Liver (tissue), 9 donors: ENCODE data around the gene ZBTB7A. TPM values are rescaled to one million over a fixed set of nuclear protein-coding genes. Genes with fewer than 3 reads are reported as not detected.

Experiments used
- DNase-seq: peaks from one replicate; pipeline ENCODE4 v3.0.0-alpha.2; 2017; ENCODE audit warnings: low spot score
- H3K27ac ChIP-seq, 2 donors: one replicate each; pipeline ENCODE4 v1.7.0; 2013; ENCODE audit warnings: inconsistent platforms in 2 of 2, low read length in 2 of 2, control low read depth in 1 of 2, low read depth in 1 of 2, mild to moderate bottlenecking in 1 of 2
- H3K27me3 ChIP-seq, 4 donors: one replicate each; pipeline versions ENCODE4 v1.6.1 to v1.7.0; 2013; ENCODE audit warnings: low read length in 3 of 4, inconsistent platforms in 1 of 4, mild to moderate bottlenecking in 1 of 4, moderate library complexity in 1 of 4; ENCODE audit not compliant: control insufficient read depth in 4 of 4, insufficient read depth in 4 of 4
- H3K36me3 ChIP-seq, 4 donors: one replicate each; pipeline versions ENCODE4 v1.6.1 to v1.7.0; 2013; ENCODE audit warnings: low read length in 3 of 4, mild to moderate bottlenecking in 3 of 4, low read depth in 1 of 4, moderate library complexity in 1 of 4; ENCODE audit not compliant: control insufficient read depth in 4 of 4, insufficient read depth in 3 of 4
- H3K4me1 ChIP-seq, 4 donors: one replicate each; pipeline versions ENCODE4 v1.6.1 to v1.7.0; 2013; ENCODE audit warnings: low read length in 3 of 4, mild to moderate bottlenecking in 3 of 4, moderate library complexity in 1 of 4; ENCODE audit not compliant: control insufficient read depth in 4 of 4, insufficient read depth in 4 of 4
- H3K4me3 ChIP-seq, 3 donors: one replicate each; pipeline versions ENCODE4 v1.6.1 to v1.7.0; 2013; ENCODE audit warnings: low read length in 3 of 3, control low read depth in 1 of 3, low read depth in 1 of 3, mild to moderate bottlenecking in 1 of 3
- H3K9ac ChIP-seq, 2 donors: one replicate each; pipeline ENCODE4 v1.7.0; 2013; ENCODE audit warnings: low read length in 2 of 2, mild to moderate bottlenecking in 2 of 2, moderate library complexity in 2 of 2, control low read depth in 1 of 2, low read depth in 1 of 2
- H3K9me3 ChIP-seq, 4 donors: one replicate each; pipeline versions ENCODE4 v1.6.1 to v1.7.0; 2013; ENCODE audit warnings: low read length in 3 of 4; ENCODE audit not compliant: control insufficient read depth in 4 of 4
- EGR1 ChIP-seq, 2 donors: IDR thresholded peaks; 2 replicates each; pipeline ENCODE4 v1.6.1; 2016 to 2018; ENCODE audit warnings: antibody characterized with exemption in 2 of 2, low read depth in 2 of 2
- FOXA2 ChIP-seq: IDR thresholded peaks from 2 replicates; pipeline ENCODE4 v1.6.1; 2016; ENCODE audit warnings: antibody characterized with exemption
- HNF4A ChIP-seq, 2 donors: conservative IDR thresholded peaks; 2 replicates each; pipeline ENCODE4 v1.6.1; 2016; ENCODE audit warnings: antibody characterized with exemption in 2 of 2, mild to moderate bottlenecking in 2 of 2
- HNF4G ChIP-seq: IDR thresholded peaks from 2 replicates; pipeline ENCODE4 v1.6.1; 2016; ENCODE audit warnings: antibody characterized with exemption
- JUND ChIP-seq, 2 donors: IDR thresholded peaks; 2 replicates each; pipeline ENCODE4 v1.6.1; 2016; ENCODE audit warnings: antibody characterized with exemption in 2 of 2
- NR2F2 ChIP-seq: IDR thresholded peaks from 2 replicates; pipeline ENCODE4 v1.6.1; 2016; ENCODE audit warnings: antibody characterized with exemption
- RXRA ChIP-seq, 2 donors: IDR thresholded peaks; 2 replicates each; pipeline ENCODE4 v1.6.1; 2017 to 2018; ENCODE audit warnings: antibody characterized with exemption in 2 of 2, mild to moderate bottlenecking in 1 of 2
- SP1 ChIP-seq: IDR thresholded peaks from 2 replicates; pipeline ENCODE4 v1.6.1; 2018; ENCODE audit warnings: antibody characterized with exemption, mild to moderate bottlenecking
- TAF1 ChIP-seq: conservative IDR thresholded peaks from 2 replicates; pipeline ENCODE4 v1.6.1; 2016; ENCODE audit warnings: antibody characterized with exemption, mild to moderate bottlenecking
- YY1 ChIP-seq: IDR thresholded peaks from 2 replicates; pipeline ENCODE4 v1.6.1; 2016; ENCODE audit warnings: antibody characterized with exemption, mild to moderate bottlenecking
- WGBS: extraction: QIAGEN DNeasy Blood & Tissue Kit; methylation state at CpG from one replicate; pipeline ENCODE4 v1.1.7; 2013; 5-methylcytosine and 5-hydroxymethylcytosine counted together
- polyA plus RNA-seq, 2 donors: library from polyadenylated mRNA; stranded (reverse) in 1 of 2; unstranded in 1 of 2; fragments of 200-250 nt in 1 of 2; fragments of >200 nt in 1 of 2; fragmentation: Nextera tagmentation in 1 of 2; extraction: Ambion mirVana in 1 of 2; gene quantifications; one replicate each; pipeline versions ENCODE4 v1.2.1 to v1.2.3, GENCODE V29; 2013 to 2015
- total RNA-seq, 2 donors: library from RNA; depleted of rRNA; stranded (reverse); fragments of >200 nt; gene quantifications; one replicate each; pipeline ENCODE4 v1.2.3, GENCODE V29; 2014
- TF ChIP-seq, protein P1 (sequence below): IDR thresholded peaks from 2 replicates; pipeline ENCODE4 v1.6.1; 2016; ENCODE audit warnings: antibody characterized with exemption
- TF ChIP-seq, protein P2 (sequence below): IDR thresholded peaks from 2 replicates; pipeline ENCODE4 v1.6.1; 2016; ENCODE audit warnings: antibody characterized with exemption, mild to moderate bottlenecking
- TF ChIP-seq, protein P3 (sequence below): IDR thresholded peaks from 2 replicates; pipeline ENCODE4 v1.6.1; 2016; ENCODE audit warnings: antibody characterized with exemption
- TF ChIP-seq, protein P4 (sequence below): IDR thresholded peaks from 2 replicates; pipeline ENCODE4 v1.6.1; 2016; ENCODE audit warnings: antibody characterized with exemption
- donor health status: healthy.
- donor health status: healthy.
- donor health status: healthy.
- donor health status: healthy.
- donor health status: healthy.

ZBTB7A gene
- total and polyA plus RNA-seq, 4 donors: 2.9 to 28.9 (median 17.6) TPM

DNA sequence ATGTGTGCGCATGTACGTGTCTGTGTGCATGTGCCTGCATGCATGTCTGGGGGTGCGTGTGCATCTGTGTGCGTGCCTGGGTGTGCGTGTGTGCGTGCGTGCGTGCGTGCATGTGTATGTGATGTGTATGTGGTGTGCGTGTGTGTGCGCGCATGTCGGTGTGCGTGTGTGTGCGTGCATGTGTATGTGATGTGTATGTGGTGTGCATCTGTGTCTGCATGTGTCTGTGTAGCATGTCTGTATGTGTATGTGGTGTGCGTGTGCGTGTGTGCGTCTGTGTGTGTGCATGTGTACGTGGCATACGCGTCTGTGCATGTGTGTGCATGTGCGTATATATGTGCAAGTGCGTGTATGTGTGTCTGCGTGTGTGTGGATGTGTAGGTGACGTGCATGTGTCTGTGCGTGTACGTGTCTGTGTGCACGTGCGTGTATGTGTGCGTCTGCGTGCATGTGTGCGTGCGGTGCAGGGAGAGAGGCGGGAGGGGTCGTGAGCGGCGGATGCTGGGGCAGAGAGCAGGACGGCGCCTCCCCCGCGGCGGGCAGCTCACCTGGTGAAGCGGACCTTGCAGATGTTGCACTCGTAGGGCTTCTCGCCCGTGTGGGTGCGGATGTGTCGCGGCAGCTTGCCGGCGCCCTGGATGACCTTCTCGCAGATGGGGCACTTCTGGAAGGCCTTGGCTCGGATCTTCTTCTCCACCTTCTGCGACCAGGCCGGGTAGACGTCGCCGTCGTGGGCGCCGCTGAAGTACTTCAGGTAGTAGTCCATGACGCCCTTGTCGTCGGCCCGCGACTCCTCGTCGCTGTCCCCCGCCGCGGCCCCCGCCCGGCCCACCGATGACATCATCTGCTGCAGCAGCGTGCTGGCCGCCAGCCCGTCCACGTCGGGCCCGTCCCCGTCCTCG, 13.0 kb downstream of the ZBTB7A start:
- TF ChIP-seq SP1: no peak
- Histone ChIP-seq H3K9ac (no peak overlapping the region), H3K36me3 (peaks cover 4 to 21% (median 14%) of the 10 kb centered on the region in 4 donors), H3K27me3 (no peaks in the 10 kb centered on the region), H3K27ac (no peak overlapping the region), H3K4me1 (peaks cover 22 to 50% (median 31%) of the 10 kb centered on the region in 4 donors), H3K4me3 (peak overlapping the region in 2 of 3 donors; percentile 14 to 37), H3K9me3 (no peaks in the 10 kb centered on the region)
- 86% methylated on average over 82 of the region's 82 CpGs for WGBS
- no peak for DNase-seq

DNA sequence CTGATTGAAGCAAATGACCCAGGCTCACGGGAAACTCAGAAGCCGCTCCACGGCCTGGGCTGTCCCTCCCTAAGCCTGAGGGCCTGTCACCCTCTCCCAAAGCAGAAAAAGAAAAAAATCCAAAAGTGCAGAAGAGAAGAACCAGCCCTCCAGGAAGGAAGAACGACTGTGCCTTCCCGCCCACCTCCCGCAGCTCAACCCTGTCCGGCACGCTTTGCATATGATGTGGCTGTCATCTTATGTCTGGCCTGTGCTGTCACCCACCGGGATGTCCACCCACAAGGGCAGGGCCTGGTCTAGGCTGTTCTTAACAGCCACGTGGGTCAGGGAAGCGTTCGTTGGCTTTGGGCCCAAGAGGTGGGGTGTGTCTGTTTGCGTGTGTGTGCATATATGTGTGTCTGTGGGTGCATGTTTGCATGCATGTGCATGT, 13.7 kb downstream of the ZBTB7A start:
- DNase-seq: no peak
- H3K36me3 ChIP-seq: peaks cover 4 to 21% (median 16%) of the 10 kb centered on the region in 4 donors

DNA sequence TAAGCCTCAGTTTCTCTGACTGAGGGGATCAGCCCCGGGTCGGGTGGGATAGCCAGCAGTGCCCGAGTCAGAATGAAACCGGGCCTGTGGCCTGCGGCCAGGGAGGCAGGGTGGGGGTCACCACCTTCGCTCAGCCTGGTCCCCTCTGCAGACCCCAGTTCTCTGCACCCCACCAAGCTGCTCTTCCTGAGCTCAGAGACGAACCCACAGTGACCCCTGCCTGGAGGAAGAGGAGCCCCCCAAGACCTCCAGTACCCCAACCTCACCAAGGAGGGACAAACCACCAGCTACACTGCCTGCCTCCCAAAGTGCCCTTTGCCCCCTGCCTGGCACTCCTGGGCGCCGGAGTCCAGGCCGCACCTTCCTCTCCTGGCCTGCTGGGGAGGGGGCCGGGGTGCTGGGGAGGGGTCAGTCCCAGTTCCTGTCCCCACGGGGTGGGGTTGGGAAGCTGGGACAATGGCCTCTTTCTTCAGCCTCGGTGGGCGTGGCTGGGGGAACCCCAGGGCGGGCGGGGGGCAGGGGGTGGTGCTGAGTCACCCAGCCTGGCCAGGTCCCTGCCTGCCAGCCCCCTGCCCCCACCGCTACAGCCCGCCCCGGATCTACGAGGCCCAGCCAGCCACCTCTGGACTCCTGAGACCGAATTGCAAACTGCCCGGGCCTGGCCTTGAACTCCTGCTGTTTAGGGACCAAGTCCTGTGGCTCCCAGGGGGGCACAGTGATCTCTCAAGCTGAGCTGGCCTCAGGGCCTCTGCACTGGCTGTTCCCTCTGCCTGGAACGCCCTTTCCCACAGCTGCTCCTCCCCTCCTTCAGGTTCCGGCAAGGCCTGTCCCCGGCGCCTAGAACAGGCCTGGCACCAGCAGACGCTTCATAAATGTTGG, 14.3 kb downstream of the ZBTB7A start:
- no peaks in the 10 kb centered on the region for H3K27me3 ChIP-seq
- DNase-seq: no peak
- H3K27ac ChIP-seq: peak overlapping the region; percentile 80 to 87
- no peak for TF ChIP-seq FOXA2
- peak; percentile 60 for TF ChIP-seq HNF4G
- TF ChIP-seq, protein P1, sequence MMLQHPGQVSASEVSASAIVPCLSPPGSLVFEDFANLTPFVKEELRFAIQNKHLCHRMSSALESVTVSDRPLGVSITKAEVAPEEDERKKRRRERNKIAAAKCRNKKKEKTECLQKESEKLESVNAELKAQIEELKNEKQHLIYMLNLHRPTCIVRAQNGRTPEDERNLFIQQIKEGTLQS: peak; percentile 14
- TF ChIP-seq, protein P2, sequence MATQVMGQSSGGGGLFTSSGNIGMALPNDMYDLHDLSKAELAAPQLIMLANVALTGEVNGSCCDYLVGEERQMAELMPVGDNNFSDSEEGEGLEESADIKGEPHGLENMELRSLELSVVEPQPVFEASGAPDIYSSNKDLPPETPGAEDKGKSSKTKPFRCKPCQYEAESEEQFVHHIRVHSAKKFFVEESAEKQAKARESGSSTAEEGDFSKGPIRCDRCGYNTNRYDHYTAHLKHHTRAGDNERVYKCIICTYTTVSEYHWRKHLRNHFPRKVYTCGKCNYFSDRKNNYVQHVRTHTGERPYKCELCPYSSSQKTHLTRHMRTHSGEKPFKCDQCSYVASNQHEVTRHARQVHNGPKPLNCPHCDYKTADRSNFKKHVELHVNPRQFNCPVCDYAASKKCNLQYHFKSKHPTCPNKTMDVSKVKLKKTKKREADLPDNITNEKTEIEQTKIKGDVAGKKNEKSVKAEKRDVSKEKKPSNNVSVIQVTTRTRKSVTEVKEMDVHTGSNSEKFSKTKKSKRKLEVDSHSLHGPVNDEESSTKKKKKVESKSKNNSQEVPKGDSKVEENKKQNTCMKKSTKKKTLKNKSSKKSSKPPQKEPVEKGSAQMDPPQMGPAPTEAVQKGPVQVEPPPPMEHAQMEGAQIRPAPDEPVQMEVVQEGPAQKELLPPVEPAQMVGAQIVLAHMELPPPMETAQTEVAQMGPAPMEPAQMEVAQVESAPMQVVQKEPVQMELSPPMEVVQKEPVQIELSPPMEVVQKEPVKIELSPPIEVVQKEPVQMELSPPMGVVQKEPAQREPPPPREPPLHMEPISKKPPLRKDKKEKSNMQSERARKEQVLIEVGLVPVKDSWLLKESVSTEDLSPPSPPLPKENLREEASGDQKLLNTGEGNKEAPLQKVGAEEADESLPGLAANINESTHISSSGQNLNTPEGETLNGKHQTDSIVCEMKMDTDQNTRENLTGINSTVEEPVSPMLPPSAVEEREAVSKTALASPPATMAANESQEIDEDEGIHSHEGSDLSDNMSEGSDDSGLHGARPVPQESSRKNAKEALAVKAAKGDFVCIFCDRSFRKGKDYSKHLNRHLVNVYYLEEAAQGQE: peak; percentile 53
- peak in 1 of 2 donors; percentile 63 for TF ChIP-seq EGR1 (IDR thresholded peaks at IDR 0.05; ENCODE audit: low read depth in 2 of 2)
- peak in 1 of 2 donors; percentile 62 for TF ChIP-seq JUND (IDR thresholded peaks at IDR 0.05)
- peak; percentile 79 to 93 for TF ChIP-seq RXRA (IDR thresholded peaks at IDR 0.05)
- TF ChIP-seq, protein P3, sequence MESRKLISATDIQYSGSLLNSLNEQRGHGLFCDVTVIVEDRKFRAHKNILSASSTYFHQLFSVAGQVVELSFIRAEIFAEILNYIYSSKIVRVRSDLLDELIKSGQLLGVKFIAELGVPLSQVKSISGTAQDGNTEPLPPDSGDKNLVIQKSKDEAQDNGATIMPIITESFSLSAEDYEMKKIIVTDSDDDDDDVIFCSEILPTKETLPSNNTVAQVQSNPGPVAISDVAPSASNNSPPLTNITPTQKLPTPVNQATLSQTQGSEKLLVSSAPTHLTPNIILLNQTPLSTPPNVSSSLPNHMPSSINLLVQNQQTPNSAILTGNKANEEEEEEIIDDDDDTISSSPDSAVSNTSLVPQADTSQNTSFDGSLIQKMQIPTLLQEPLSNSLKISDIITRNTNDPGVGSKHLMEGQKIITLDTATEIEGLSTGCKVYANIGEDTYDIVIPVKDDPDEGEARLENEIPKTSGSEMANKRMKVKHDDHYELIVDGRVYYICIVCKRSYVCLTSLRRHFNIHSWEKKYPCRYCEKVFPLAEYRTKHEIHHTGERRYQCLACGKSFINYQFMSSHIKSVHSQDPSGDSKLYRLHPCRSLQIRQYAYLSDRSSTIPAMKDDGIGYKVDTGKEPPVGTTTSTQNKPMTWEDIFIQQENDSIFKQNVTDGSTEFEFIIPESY: no peak
- peak; percentile 71 for TF ChIP-seq SP1
- TF ChIP-seq NR2F2: peak; percentile 43

More for the DNA sequence above, 13.7 kb downstream of the ZBTB7A start:
- peak overlapping the region; percentile 80 to 87 for H3K27ac ChIP-seq
- H3K9me3 ChIP-seq: no peaks in the 10 kb centered on the region
- TF ChIP-seq, protein P1: peak; percentile 1
- TF ChIP-seq EGR1 (IDR thresholded peaks at IDR 0.05; ENCODE audit: low read depth in 2 of 2) (peak in 1 of 2 donors; percentile 0), HNF4A (conservative IDR thresholded peaks at IDR 0.05) (no peak), RXRA (IDR thresholded peaks at IDR 0.05) (peak in 1 of 2 donors; percentile 2), FOXA2 (no peak), SP1 (no peak), YY1 (no peak), TAF1 (no peak), JUND (IDR thresholded peaks at IDR 0.05) (no peak)
- TF ChIP-seq, protein P3: no peak
- TF ChIP-seq, protein P4, sequence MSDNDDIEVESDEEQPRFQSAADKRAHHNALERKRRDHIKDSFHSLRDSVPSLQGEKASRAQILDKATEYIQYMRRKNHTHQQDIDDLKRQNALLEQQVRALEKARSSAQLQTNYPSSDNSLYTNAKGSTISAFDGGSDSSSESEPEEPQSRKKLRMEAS: peak; percentile 5
- no peaks in the 10 kb centered on the region for H3K27me3 ChIP-seq
- no peak overlapping the region for H3K9ac ChIP-seq
- H3K4me3 ChIP-seq: peak overlapping the region in 2 of 3 donors; percentile 14 to 37
- peaks cover 16 to 44% (median 28%) of the 10 kb centered on the region in 4 donors for H3K4me1 ChIP-seq
- 22% methylated on average over 13 of the region's 13 CpGs for WGBS

More for the DNA sequence above, 14.3 kb downstream of the ZBTB7A start:
- no peaks in the 10 kb centered on the region for H3K9me3 ChIP-seq
- 18% methylated on average over 27 of the region's 27 CpGs for WGBS
- H3K4me3 ChIP-seq: peak overlapping the region in 2 of 3 donors; percentile 1 to 37
- no peak overlapping the region for H3K9ac ChIP-seq
- peaks cover 4 to 22% (median 17%) of the 10 kb centered on the region in 4 donors for H3K36me3 ChIP-seq
- peaks cover 12 to 39% (median 24%) of the 10 kb centered on the region in 4 donors for H3K4me1 ChIP-seq
